ENCODE measurements around the gene KLHL12. TPM values are rescaled to one million over a fixed set of nuclear protein-coding genes. Genes with fewer than 3 reads are reported as not detected.
A peak's percentile ranks its signal among the peaks of the same experiment; 100 is the strongest.

KLHL12 gene
- polyA plus RNA-seq (26.4 to 32.3 TPM (median 28.6 TPM) in 3 replicates), polyA minus RNA-seq (22.4 to 36.2 TPM (median 31.7 TPM) in 3 replicates)
- polyA plus RNA-seq (2011; ENCODE audit: low read depth): 34.5 TPM
- polyA plus RNA-seq (2011; cell fraction: cytosol; rRNA removed): 17.5 and 30.2 TPM in 2 replicates
- 30.2 and 36.0 TPM in 2 replicates for polyA plus RNA-seq (2011; cell fraction: nucleus; rRNA removed)
- 14.5 and 20.5 TPM in 2 replicates for polyA plus RNA-seq (2012; ENCODE audit: low replicate concordance)
- polyA minus RNA-seq (2011; cell fraction: cytosol; rRNA and poly(A)+ RNA removed): 15.5 TPM
- polyA minus RNA-seq (2011; cell fraction: nucleus; rRNA and poly(A)+ RNA removed): 13.5 and 19.1 TPM in 2 replicates

- peak within 1 kb of the TSS; percentile 88 for H2AFZ ChIP-seq (ENCODE audit: control insufficient read depth, low read length)
- TF ChIP-seq CTCF (optimal IDR thresholded peaks at IDR 0.05 in 1 of 3, IDR thresholded peaks at IDR 0.05 in 1 of 3, conservative IDR thresholded peaks at IDR 0.05 in 1 of 3; ENCODE audit: extremely low read depth in 1 of 3, insufficient read depth in 2 of 3, low read length in 3 of 3) (peak; percentile 80 to 82 (median 81)), EZH2 (IDR thresholded peaks at IDR 0.05; ENCODE audit: low read length) (no peak)
- H3K9ac ChIP-seq (ENCODE audit: control insufficient read depth, extremely low read depth, insufficient read depth, low read length): peak within 1 kb of the TSS; percentile 76
- peaks cover 2% of the 10 kb centered on the region for H3K79me2 ChIP-seq (ENCODE audit: control insufficient read depth, insufficient read depth, low read length)
- H3K27ac ChIP-seq (ENCODE audit: control insufficient read depth, insufficient read depth, low read length): peak within 1 kb of the TSS; percentile 66
- no peaks in the 10 kb centered on the region for H4K20me1 ChIP-seq (ENCODE audit: control insufficient read depth, extremely low read depth, insufficient read depth, low read length)
- dilution Hi-C loops (cut with MboI; ENCODE audit: extremely low pct_ligation_motif_present, low sequenced_read_pairs): no loop called here
- H3K4me3 ChIP-seq (ENCODE audit: control insufficient read depth in 2 of 3, extremely low read depth in 1 of 3, insufficient read depth in 2 of 3, low read depth in 1 of 3, low read length in 3 of 3): peak within 1 kb of the TSS; percentile 66 to 82 (median 67)
- FAIRE-seq: peak; percentile 44
- H3K4me2 ChIP-seq (ENCODE audit: control insufficient read depth, extremely low read depth, insufficient read depth, low read depth, low read length): peak within 1 kb of the TSS; percentile 69
- peaks cover 0 to 2% of the 10 kb centered on the region in 2 experiments for H3K36me3 ChIP-seq (ENCODE audit: control insufficient read depth in 2 of 2, extremely low read depth in 1 of 2, insufficient read depth in 2 of 2, low read length in 2 of 2)
- H3K27me3 ChIP-seq (ENCODE audit: control insufficient read depth, extremely low read depth, insufficient read depth, low read length): no peaks in the 10 kb centered on the region
- DNase-seq (ENCODE audit: low read depth, low spot score): peak; percentile 81
- H3K9me1 ChIP-seq (ENCODE audit: control insufficient read depth, extremely low read depth, insufficient read depth, low read length): no peaks in the 10 kb centered on the region
- peaks cover 3% of the 10 kb centered on the region for H3K4me1 ChIP-seq (ENCODE audit: control insufficient read depth, extremely low read depth, insufficient read depth, low read length)
- no peaks in the 10 kb centered on the region for H3K9me3 ChIP-seq (ENCODE audit: control insufficient read depth, low read depth, low read length)
Observed at GRCh38 chr1:202926581-202927491, at the start of gene KLHL12. Gene KLHL12 (minus strand): TSS chr1:202927234. CDS start chr1:202925162, 2,072 bp downstream.

- H3K27me3 ChIP-seq (ENCODE audit: control insufficient read depth, extremely low read depth, insufficient read depth, low read length): no peaks in the 10 kb centered on the region
- DNase-seq (ENCODE audit: low read depth, low spot score) (no peak), FAIRE-seq (no peak)
- no peaks in the 10 kb centered on the region for H3K79me2 ChIP-seq (ENCODE audit: control insufficient read depth, insufficient read depth, low read length)
- no peak overlapping the region for H2AFZ ChIP-seq (ENCODE audit: control insufficient read depth, low read length)
- no peaks in the 10 kb centered on the region for H3K4me1 ChIP-seq (ENCODE audit: control insufficient read depth, extremely low read depth, insufficient read depth, low read length)
- dilution Hi-C loops (cut with MboI; ENCODE audit: extremely low pct_ligation_motif_present, low sequenced_read_pairs): no loop called here
- no peaks in the 10 kb centered on the region for H3K9me1 ChIP-seq (ENCODE audit: control insufficient read depth, extremely low read depth, insufficient read depth, low read length)
- H3K4me3 ChIP-seq (ENCODE audit: control insufficient read depth in 2 of 3, extremely low read depth in 1 of 3, insufficient read depth in 2 of 3, low read depth in 1 of 3, low read length in 3 of 3): no peak overlapping the region
- H4K20me1 ChIP-seq (ENCODE audit: control insufficient read depth, extremely low read depth, insufficient read depth, low read length): no peaks in the 10 kb centered on the region
- no peak overlapping the region for H3K9ac ChIP-seq (ENCODE audit: control insufficient read depth, extremely low read depth, insufficient read depth, low read length)
- no peak overlapping the region for H3K4me2 ChIP-seq (ENCODE audit: control insufficient read depth, extremely low read depth, insufficient read depth, low read depth, low read length)
- no peak for TF ChIP-seq EZH2 (IDR thresholded peaks at IDR 0.05; ENCODE audit: low read length)
- TF ChIP-seq CTCF (optimal IDR thresholded peaks at IDR 0.05 in 1 of 3, IDR thresholded peaks at IDR 0.05 in 1 of 3, conservative IDR thresholded peaks at IDR 0.05 in 1 of 3; ENCODE audit: extremely low read depth in 1 of 3, insufficient read depth in 2 of 3, low read length in 3 of 3): no peak
- no peaks in the 10 kb centered on the region for H3K36me3 ChIP-seq (ENCODE audit: control insufficient read depth in 2 of 2, extremely low read depth in 1 of 2, insufficient read depth in 2 of 2, low read length in 2 of 2)
- H3K9me3 ChIP-seq (ENCODE audit: control insufficient read depth, low read depth, low read length): no peaks in the 10 kb centered on the region
- no peak overlapping the region for H3K27ac ChIP-seq (ENCODE audit: control insufficient read depth, insufficient read depth, low read length)
Observed at GRCh38 chr1:202976633-202977032, 49.6 kb upstream of the KLHL12 start.
